IPS DF 6.9 (cell line): ENCODE measurements around the gene NDUFA9.

Experiments used
- DNase-seq: peaks from one replicate; pipeline ENCODE4 v3.0.0-alpha.2; 2013; ENCODE audit warnings: low read depth, low spot score
- H3K27ac ChIP-seq: one replicate; pipeline ENCODE4 v1.5.1; 2013; ENCODE audit warnings: low read length, control low read depth
- H3K27me3 ChIP-seq: 2 replicates; pipeline ENCODE4 v1.6.1; 2013; ENCODE audit warnings: mild to moderate bottlenecking, low read length; ENCODE audit not compliant: control insufficient read depth, insufficient read depth
- H3K36me3 ChIP-seq: 2 replicates; pipeline ENCODE4 v1.6.1; 2013; ENCODE audit warnings: low read length; ENCODE audit not compliant: control insufficient read depth, insufficient read depth
- H3K4me1 ChIP-seq: 2 replicates; pipeline ENCODE4 v1.6.1; 2013; ENCODE audit warnings: low read length; ENCODE audit not compliant: control insufficient read depth, insufficient read depth
- H3K4me3 ChIP-seq: 2 replicates; pipeline ENCODE4 v1.5.1; 2013; ENCODE audit warnings: mild to moderate bottlenecking, low read length
- H3K9me3 ChIP-seq: 2 replicates; pipeline ENCODE4 v1.6.1; 2013; ENCODE audit warnings: low read length, inconsistent platforms; ENCODE audit not compliant: control insufficient read depth, insufficient read depth
- WGBS: extraction: QIAGEN DNeasy Blood & Tissue Kit; methylation state at CpG from one replicate; pipeline ENCODE4 v1.1.7; 2013; ENCODE audit warnings: mixed read lengths, missing lambda C conversion rate; ENCODE audit not compliant: insufficient read length, insufficient coverage; 5-methylcytosine and 5-hydroxymethylcytosine counted together

NDUFA9 gene

GRCh38 chr12:4681732-4682131, 32.8 kb downstream of the NDUFA9 start:
- Histone ChIP-seq H3K4me3 (no peak overlapping the region), H3K27ac (no peak overlapping the region), H3K36me3 (peaks cover 8% of the 10 kb centered on the region), H3K9me3 (no peaks in the 10 kb centered on the region), H3K27me3 (no peaks in the 10 kb centered on the region), H3K4me1 (no peaks in the 10 kb centered on the region)
- no peak for DNase-seq
- WGBS, result 100% methylated on average over 2 of the region's 3 CpGs

- Histone ChIP-seq H3K4me3 (no peak overlapping the region), H3K27me3 (no peaks in the 10 kb centered on the region), H3K27ac (no peak overlapping the region), H3K9me3 (no peaks in the 10 kb centered on the region), H3K4me1 (no peaks in the 10 kb centered on the region), H3K36me3 (peaks cover 13% of the 10 kb centered on the region)
- no CpG with 5 or more reads among the region's 8 CpGs for WGBS
- no peak for DNase-seq
These were observed 36.4 kb downstream of the NDUFA9 start for GRCh38 chr12:4685317-4685716.

GRCh38 chr12:4690760-4691159, 41.8 kb downstream of the NDUFA9 start:
- Histone ChIP-seq H3K27ac (no peak overlapping the region), H3K4me1 (no peaks in the 10 kb centered on the region), H3K9me3 (no peaks in the 10 kb centered on the region), H3K36me3 (peaks cover 11% of the 10 kb centered on the region), H3K4me3 (no peak overlapping the region), H3K27me3 (no peaks in the 10 kb centered on the region)
- DNase-seq, result no peak
- no CpG with 5 or more reads among the region's 5 CpGs for WGBS
